HG02970 (cell line): ENCODE measurements around the gene GBGT1.

Source experiments
- ATAC-seq: cut with Tn5 transposase; IDR thresholded peaks from one replicate; pipeline ENCODE4 v1.9.1; 2021; ENCODE audit warnings: mild to moderate bottlenecking, moderate library complexity, moderate number of reproducible peaks; ENCODE audit not compliant: unreplicated experiment, low FRiP score

Gene GBGT1

GRCh38 chr9:133104718-133105460 lies 58.8 kb downstream of the GBGT1 start:
- ATAC-seq = no peak

DNA sequence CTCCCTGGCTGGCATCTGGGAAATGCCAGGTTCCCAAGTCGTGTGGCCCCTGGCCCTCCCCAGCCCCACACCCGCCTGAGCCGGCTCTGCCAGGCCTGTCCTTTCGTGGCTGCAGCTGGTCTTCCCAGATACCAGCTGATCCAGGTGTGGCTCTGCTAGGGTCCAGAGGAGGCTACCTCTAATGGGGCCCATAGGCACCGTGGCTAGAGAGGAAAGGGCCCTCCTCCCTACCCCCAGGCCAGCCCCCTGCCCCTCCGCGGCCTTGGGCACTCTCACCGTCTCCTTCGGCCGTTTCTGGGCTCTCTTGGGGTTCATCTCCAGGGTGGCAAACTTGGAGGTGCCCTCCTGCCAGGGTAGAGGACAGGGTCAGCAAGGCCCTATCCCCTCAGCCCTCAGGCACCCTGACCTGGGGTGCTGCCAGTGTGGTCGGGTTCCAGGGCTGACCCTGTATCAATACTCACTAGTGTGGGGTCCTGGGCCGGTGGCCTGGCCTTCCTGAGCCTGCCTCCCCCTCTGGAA lies 59.7 kb downstream of the GBGT1 start:
- no peak for ATAC-seq

DNA sequence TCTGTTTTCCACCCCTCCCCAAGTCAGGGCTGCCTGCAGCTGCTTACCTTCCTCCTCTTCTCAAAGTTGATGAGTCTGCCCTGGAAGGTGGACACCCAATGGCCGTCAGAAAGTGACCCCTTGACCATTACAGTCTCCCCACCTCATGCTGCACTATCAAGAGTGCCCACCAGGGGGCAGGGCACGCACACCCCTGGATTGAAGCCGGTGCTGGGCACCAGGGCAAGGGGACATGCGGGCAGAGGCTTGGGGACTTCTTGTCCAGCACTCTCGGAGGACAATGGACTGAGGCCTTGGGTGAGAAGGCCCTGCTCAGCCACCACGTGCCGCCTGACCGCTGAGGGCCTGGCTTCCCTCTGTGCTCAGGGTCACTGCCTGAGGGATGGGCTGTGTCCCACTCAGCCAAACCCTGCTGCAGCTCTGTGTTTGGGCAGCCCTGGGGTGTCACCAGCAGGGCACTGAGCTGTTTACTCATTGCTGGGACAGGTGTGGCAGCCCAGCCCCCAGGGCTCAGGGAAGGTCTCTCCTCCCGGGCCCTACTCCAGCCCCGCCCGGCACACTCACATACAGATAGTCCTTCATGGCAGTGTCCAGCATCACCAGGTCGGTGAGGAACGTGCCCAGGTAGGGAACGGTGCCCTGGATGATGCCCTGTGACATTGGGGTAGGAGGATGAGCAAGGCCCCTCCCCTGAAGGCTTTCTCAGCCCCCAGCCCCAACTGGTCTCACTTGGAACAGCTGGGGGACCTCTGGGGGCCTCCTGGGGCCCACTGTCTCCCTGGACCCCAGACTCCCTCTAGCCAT lies 60.3 kb downstream of the GBGT1 start:
- no peak for ATAC-seq
